HG02885 (cell line): ENCODE measurements around the gene C22orf23.

Source experiments
- ATAC-seq: cut with Tn5 transposase; IDR thresholded peaks from one replicate; pipeline ENCODE4 v1.9.1; 2021; ENCODE audit warnings: mild to moderate bottlenecking; ENCODE audit not compliant: unreplicated experiment, poor library complexity

The C22orf23 gene

DNA sequence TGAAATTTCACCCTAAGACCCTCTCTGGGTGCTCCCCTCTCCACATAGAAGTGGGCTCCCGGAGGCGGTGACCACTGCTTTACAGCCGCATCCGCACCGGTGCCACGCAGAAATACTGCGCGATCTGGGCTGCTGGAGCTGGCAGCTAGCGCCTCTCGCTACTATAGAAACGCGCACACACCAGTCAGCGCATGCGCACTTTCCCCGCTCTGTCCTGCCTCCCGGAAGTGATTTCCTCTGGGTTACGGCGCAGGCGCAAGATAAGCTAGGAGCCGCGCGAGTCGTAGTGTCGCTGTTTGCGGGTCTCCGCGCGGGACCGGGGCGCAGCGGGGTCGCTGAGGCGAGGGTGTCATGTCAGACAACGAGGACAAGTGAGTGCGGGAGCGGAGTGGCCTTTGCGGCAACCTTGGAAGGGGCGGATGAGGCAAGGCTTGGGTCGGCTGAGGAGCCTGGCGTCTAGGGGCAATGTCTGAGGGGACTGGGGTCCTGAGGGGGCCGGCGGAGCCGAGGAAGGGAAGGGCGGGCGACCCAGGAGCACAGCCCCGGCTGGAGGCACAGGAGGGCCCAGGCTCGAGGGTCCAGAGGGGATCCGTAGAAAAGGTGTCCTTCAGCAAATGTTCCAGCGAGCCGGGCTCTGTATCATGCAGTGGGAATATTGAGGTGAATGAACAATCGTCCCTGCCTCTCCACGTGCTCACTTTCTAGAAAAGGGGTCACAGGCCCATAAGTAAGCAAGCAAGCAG lies at the start of gene C22orf23, which contains the start of gene POLR2F:
TSS of gene C22orf23 (minus strand) at position 165 of the 743 bp plus-strand sequence. CDS start 452 bp downstream, outside the sequence.
TSS of gene POLR2F (plus strand) at position 263 of the 743 bp plus-strand sequence. CDS start at position 352, 89 bp downstream.
- peak; percentile 90 for ATAC-seq

DNA sequence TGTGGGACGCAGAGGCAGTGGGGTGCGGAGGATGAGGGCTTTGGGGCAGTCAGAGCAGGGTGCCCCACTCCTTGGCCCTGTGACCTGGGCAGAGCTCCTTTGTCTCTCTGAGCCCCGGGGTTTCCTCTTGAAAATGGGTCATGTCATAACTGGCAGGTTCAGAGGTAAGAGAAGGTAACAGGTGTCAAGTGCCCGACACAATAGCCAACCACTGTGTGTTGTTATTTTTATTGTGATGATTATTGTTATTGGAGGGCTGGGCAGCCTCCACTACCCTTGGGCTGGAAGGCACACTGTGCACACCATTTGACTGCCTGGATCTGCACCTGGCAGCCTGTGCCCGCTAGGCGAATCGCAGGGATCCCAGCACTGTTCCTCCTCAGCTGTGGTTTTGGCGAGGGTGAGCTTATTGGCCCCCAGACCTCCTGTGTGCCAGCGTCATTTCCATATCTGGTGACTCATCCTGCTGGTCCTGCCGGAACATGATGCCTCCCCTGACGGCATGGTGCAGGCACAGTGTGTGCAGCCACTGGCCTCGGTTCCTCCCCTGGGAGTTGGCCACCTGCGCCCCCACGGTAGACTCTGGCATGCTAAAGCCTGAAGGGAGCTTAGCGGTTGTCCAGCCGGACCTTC lies 46.4 kb upstream of the C22orf23 start:
- ATAC-seq, result no peak

DNA sequence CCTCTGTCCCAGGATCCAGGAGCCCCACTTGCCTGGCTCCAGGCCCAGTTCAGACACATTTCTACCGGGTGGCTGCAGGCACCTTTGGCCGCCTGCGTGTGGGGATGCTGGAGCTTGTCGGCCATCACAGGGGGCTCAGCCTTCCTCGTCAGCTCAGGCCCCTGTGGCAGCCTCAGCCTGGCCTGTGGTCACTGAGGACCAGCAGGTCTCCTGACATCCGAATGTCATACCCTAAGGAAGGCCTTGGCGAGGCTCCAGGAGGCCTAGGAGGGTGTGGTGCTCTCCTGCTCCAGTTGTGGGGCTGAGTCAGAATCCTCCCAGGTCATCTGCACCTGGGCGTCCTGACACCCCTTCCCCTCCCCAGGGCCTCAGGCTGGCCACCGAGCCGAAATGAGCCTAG lies 45.8 kb upstream of the C22orf23 start:
- no peak for ATAC-seq

DNA sequence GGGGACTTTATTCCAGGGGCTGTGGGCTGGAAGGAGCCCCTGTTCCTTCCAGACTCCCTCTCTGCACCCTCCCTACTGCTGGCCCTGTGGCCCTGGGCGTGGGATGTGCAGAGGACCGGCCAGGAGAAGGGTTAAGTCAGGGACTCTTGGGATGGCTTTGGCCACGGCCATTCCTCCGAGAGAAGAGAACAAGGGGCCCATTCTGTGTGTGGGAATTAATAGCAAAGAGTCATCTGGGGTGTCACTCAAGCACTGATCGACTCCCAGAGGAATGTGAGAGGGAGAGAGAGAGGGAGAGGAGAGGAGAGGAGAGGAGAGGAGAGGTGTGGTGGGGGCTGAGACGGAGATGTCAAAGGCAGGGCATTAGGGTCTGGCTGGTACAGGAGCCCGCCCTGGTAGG lies 45.1 kb upstream of the C22orf23 start:
- ATAC-seq, result no peak

DNA sequence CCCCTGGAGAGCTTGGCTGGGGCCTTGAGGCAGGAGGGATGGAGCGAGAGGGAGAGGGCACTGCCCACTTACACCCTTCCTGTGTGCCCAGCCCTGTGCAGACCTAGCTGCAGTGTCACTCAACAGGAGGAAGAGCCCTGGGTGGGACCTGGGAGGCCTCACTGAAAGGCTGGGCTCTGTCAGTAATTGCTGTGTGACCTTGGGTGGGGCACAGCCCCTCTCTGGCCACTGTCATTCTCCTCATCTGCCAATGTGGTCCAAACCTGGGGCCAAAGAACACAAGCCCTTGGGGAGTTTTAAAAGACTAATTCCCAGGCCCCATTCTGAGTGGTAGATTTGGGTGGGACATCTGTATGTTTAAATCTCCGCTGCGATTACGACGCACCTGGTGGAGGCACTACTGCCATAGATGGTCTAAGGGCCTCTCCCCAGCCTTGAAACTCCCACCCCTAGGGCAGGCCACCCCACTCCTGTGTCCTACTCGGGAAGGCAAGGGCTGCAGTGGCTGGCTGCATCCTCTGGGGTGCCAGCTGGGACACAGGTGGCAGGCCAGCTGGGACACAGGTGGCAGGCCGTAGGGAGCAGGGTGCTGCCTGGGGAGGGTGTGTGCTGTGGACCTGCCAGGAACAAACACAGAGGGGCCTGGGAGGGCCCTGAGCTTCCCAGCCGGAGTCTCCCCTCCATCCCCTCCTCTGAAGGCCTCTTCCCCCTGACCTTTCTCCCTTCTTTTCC lies 43.3 kb upstream of the C22orf23 start:
- no peak for ATAC-seq

DNA sequence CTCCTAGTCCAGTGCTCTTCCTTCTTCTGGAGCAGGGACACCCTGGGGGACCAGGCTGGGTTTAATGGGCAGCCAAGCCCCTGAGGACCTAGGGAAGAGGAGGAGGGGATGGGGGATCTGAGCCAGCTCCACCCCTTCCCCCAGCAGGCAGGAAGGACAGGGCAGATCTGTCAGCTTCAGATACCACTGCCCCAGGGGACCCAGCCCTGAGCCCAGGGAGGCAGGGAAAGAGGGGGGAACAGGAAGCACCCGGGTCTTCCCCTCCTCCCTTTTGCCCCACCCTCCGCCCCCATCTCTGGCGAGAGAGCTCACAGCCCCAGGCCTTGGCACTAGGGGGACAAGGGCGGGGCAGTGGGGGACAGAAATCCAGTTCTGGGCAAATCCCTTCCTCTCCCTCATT lies 42.7 kb upstream of the C22orf23 start:
- no peak for ATAC-seq

DNA sequence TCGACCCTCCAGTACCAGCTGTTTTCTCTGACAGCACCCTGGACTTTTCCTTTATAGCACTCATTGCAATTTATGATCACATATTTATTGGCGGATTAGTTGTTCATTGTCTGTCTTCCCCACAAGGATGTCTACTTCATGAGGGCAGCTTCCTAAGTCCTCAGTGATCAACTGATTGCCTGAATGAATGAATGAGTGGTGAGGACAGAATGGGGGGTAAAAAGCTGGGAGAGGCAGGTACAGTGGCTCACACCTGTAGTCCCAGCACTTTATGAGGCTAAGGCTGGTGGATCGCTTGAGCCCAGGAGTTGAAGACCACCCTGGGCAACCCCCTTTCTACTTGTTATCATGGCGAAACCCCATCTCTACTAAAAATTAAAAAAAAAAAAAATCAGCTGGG lies 42.1 kb upstream of the C22orf23 start:
- no peak for ATAC-seq

DNA sequence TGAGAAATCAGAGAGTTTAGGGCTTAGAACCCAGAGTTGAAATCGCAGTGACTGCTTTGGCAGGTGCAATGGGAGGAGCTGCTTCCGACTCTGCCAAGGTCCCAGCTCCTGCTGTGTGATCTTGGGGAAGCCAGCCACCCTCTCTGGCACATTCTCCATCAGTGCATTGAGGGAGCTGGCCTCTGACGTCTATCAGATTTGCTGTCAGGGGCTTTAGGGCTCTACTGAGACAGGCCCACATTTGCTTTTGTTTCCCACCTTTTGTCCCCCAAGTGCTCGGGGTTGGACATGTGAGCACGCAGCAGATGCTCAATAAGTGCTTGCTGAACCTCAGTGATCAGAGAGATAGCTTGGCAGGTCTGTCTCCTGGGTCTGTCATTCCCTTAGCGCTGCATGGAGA lies 41.6 kb upstream of the C22orf23 start:
- ATAC-seq, result no peak

DNA sequence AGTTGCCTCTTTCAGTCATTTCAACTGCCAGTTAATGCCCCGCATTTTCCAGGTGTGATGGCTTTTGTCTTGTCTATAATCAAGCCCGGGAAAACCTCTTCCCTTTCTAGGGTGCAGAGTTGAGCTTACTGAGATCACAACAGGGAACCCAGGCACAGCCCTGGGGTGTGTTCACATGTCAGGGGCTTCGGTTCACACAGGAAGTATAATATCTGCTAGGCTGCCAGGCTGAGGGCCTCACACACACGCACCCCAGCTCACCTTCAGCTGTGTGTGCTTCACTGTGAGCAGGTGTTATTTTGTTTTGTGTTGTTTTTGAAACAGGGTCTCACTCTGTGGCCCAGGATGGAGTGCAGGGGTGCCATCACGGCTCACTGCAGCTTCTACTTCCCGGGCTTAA lies 40.6 kb upstream of the C22orf23 start:
- ATAC-seq, result no peak

DNA sequence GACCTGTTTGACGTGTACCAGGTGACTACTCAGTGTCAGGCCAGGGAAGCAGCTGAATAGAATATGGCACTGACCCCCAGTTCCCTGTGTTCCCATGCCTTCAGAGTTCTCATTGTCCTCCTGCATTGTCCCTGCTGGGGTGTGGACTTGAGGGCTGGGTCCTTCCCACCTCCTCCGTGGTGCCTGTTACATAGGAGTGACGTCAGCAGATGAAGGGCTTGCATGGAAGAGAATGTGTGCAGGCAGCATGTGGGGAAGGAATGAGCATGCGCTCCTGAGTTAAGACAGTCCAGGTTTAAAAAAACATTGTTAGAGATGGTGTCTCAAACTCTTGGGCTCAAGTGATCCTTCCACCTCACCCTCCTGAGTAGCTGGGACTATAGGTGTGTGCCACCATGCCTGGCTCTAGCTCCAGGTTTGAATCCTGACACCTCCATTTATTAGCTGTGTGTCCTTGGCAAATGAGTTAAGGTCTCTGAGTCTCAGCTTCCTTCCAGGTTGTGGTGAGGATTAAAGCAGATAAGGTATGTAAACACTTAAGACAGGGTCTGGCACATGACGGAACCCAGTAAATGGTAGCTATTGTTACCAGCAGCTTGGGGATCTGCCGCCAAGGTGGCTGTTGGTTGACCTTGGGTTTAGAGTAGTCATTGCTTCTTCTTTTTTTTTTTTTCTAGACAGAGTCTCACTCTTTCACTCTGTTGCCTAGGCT lies 38.5 kb upstream of the C22orf23 start:
- ATAC-seq, result no peak

DNA sequence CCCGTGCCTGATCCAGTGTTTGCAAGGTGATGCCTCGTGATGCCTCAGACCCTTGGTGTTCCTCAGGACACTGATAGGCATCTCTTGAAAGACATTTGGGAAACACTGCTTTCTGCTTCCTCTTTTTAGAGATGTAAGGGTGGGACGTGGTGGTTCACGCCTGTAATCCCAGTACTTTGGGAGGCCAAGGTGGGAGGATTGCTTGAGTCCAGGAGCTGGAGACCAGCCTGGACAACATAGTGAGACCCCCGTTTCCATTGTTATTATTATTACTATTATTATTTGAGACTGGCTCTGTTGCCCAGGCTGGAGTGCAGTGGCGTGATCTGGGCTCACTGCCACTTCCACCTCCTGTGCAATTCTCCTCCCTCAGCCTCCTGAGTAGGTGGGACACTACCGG lies 37.5 kb upstream of the C22orf23 start:
- no peak for ATAC-seq

DNA sequence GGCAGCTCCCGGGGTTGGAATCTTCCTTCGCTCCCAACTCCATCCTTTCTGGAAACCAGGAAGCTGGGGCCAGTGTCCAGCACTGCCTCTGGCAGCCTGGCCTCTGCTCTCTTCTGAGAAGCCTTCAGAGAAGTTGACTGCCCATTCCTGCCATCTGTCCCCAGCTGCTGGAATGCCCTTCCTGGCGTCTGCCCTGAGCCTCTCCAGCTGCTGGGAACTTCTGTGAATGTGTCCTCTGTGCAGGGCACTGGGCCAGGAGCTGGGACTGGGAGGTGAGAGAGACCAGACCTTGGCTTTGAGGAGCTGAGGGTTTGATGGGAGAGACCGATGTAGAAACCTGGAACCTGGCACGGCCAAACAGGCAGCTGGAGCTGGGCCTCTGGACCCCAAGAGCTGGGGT lies 36.9 kb upstream of the C22orf23 start:
- no peak for ATAC-seq

DNA sequence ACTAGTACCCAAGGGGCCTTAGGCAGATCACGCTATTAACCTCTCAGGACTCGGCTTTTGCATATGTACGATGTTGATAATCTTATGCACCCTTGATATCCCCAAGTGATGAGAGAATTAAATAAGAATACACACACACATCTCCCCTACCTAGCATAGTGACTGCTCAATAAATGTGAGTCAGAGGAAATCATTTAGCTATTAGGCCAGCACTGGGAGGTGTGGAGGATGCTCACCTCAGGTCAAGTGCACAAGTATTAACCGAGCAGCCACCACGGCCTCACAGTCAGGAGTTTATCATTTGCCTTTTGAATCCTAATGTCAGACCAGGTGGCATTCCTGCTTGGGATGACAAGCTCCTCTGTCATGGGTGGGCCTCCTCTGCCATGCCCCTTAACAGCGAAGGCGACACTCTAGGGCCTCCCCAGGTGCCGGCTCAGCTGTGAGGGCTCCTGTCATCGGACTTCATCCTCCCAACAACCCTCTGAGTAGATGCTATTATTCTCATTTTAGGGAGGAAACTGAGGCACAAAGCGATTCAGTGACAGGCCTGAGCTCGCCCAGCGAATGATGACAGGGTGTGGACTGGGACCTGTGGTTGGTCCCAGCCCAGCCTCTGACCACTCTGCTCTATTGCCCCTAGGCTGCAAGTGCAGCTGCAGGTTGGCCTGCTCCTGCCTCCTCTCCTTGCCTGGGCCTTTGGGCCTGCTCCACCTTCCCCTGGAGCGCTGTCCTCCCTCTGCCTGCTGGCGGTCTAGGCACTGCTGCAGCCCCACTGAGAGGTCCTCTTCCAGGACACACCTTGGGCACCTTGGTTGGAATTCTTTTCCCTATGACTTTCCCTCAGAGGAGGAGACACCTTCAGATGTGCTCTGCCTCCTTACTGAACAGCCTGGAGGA lies 36.0 kb upstream of the C22orf23 start:
- no peak for ATAC-seq

DNA sequence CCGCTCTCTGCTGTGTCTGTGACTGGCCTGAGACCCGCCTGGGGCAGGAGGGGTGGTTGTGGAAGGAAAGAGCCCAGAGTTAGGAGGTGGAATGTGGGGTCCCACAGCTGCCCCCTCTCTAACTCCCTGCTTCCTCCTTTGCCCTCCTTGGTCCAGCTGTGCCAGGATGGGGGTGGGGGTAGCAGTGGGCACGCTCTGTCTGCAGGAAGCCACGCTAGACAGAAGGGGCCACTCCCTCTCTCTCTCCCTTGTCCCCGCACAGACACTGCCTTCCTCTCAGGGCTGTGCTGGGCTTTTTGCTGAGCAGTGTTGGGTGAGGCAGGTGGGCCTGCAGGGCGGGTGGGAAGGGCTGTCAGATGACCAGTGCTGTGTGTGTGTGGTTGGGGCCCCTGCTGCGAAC lies 33.0 kb upstream of the C22orf23 start:
- no peak for ATAC-seq

DNA sequence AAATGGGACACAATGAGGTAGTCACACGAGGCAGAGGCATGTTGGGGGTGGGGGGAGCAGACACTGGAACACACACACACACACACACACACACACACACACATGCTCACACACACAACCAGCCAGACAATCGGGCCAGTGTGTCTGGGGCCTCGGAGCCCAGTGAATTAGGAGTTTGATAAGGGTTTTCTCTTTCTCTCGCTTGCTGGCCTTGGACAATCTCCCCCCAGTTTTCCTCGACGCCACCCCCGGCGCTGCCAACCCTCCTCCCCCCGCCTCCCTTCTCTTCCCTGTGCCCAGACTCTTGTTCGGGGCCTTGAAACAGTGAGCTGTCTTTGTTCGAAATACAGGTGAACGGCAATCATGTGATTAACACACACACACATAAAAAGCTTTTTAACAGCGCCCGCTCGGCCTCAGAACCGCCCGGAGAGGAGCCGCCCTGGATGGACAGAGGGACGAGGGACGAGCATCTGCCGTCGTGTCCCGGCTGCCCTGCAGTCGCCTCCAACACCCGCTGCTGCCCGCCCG lies 32.4 kb upstream of the C22orf23 start:
- ATAC-seq, result no peak

DNA sequence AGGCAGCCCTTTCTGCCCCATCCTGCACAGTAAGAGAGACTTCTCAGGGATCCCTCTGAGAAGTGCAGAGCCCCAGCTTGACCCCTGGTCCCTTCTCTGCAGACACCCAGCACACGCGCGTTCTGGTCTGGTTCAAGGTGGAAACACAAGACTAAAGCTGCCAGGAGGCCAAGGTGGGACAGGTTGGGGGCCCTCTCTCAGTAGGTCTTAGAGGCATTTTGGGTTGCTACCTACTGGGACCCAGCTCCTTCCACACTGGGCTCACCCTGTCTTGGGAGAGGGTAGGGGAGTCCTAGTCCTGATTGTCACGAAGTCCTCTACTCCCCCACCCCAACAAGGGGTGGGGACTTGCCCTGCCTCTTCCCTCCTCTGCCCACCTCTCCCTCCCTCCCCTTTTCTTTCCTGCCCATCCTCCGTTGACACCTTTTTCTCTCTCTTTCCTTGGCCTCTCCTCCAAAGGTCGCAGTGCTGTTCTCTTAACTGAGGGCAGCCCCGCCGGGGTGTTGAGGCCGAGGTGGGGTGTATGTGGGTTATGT lies 31.7 kb upstream of the C22orf23 start:
- ATAC-seq, result no peak

DNA sequence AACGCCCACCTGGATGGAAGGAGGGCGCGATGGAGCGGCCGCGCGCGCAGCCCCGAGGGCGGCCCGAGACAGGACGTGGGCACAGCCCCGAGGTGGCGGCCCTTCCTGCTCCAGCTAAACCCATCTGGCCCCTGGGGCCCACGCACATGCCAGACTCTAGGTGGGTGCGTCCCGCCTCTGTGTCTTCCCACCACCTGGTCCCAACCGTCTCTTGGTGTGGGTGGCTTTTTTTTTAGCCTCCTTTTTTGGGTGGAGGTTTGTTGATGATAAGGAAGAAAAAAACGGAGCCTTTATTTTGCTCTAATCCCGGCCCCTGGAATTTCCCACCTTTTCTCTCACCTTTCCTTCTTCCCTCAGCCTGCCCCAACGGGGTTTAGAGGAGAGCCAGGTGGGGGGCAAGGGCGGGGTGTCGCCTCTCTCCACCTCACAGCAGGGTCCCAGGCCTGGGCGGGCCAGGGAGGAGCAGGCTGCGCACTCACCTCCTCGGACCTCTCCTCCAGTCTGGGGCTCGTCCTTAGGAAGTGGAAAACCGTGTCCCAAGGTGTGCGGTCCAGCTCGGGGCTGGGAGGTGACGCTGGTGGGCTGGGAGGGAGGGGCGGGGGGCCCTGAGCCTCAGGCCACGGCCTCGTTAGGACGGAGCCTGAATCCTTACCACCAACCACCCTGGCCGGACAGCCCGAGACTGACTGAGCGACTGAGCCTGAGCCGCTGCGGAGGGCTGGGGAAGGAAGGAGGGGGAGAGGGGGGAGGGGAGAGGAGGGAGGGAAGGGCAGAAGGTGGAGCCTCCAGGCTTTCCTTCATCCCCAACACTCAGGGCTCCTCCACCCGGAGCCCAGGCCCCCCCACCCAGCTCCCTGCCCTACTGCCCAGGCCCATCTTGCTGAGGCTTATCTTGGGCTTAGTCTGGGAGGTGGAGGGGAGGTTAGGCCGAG lies 30.7 kb upstream of the C22orf23 start, which contains the start of gene SOX10:
TSS of gene SOX10 (minus strand) at position 696 of the 932 bp plus-strand sequence. CDS start 771 bp downstream, outside the sequence.
- ATAC-seq, result no peak
